ES-I3 (cell line): Measurements from ENCODE around the gene MYO1E.
"Not testable (repeated sequence)": the region's sequence is repeated elsewhere in the genome, so short reads cannot be mapped to it uniquely, and the experiment has no call there.

Experiments used
- H3K36me3 ChIP-seq: 2 replicates; pipeline ENCODE4 v1.6.1; 2013; ENCODE audit warnings: mild to moderate bottlenecking, low read length, control low read depth, moderate library complexity; ENCODE audit not compliant: insufficient read depth
- H3K4me1 ChIP-seq: 2 replicates; pipeline ENCODE4 v1.6.1; 2013; ENCODE audit warnings: mild to moderate bottlenecking, control low read depth, low read length; ENCODE audit not compliant: insufficient read depth
- H3K9ac ChIP-seq: 2 replicates; pipeline ENCODE4 v1.6.1; 2013; ENCODE audit warnings: low read depth, mild to moderate bottlenecking, low read length, moderate library complexity
- H3K9me3 ChIP-seq: 2 replicates; pipeline ENCODE4 v1.6.1; 2013; ENCODE audit warnings: mild to moderate bottlenecking, low read length, moderate library complexity; ENCODE audit not compliant: control insufficient read depth, insufficient read depth

The MYO1E gene

GRCh38 chr15:59399465-59400102 is 26.9 kb upstream of the MYO1E start:
- H3K4me1 ChIP-seq, result peaks cover 9% of the 10 kb centered on the region
- no peaks in the 10 kb centered on the region for H3K36me3 ChIP-seq
- H3K9me3 ChIP-seq, result no peaks in the 10 kb centered on the region
- no peak overlapping the region for H3K9ac ChIP-seq

GRCh38 chr15:59398220-59398619 is 25.5 kb upstream of the MYO1E start:
- peaks cover 9% of the 10 kb centered on the region for H3K4me1 ChIP-seq
- no peak overlapping the region for H3K9ac ChIP-seq
- H3K36me3 ChIP-seq, result no peaks in the 10 kb centered on the region
- no peaks in the 10 kb centered on the region for H3K9me3 ChIP-seq

GRCh38 chr15:59396679-59397078 is 24.0 kb upstream of the MYO1E start:
- Histone ChIP-seq H3K36me3 (no peaks in the 10 kb centered on the region), H3K4me1 (peaks cover 9% of the 10 kb centered on the region), H3K9me3 (no peaks in the 10 kb centered on the region), H3K9ac (no peak overlapping the region)

- H3K4me1 ChIP-seq, result peaks cover 9% of the 10 kb centered on the region
- no peaks in the 10 kb centered on the region for H3K36me3 ChIP-seq
- no peak overlapping the region for H3K9ac ChIP-seq
- H3K9me3 ChIP-seq, result no peaks in the 10 kb centered on the region
These were observed 23.5 kb upstream of the MYO1E start for GRCh38 chr15:59396211-59396610.

GRCh38 chr15:59394166-59394661 is 21.5 kb upstream of the MYO1E start:
- Histone ChIP-seq H3K4me1 (no peaks in the 10 kb centered on the region), H3K9ac (no peak overlapping the region), H3K36me3 (no peaks in the 10 kb centered on the region), H3K9me3 (no peaks in the 10 kb centered on the region)

- H3K9ac ChIP-seq, result no peak overlapping the region
- no peaks in the 10 kb centered on the region for H3K36me3 ChIP-seq
- H3K4me1 ChIP-seq, result no peaks in the 10 kb centered on the region
- H3K9me3 ChIP-seq, result no peaks in the 10 kb centered on the region
These were observed 19.6 kb upstream of the MYO1E start for GRCh38 chr15:59392299-59392698.

GRCh38 chr15:59388670-59389069 is 16.0 kb upstream of the MYO1E start:
- H3K36me3 ChIP-seq, result no peaks in the 10 kb centered on the region
- no peak overlapping the region for H3K9ac ChIP-seq
- H3K4me1 ChIP-seq, result no peaks in the 10 kb centered on the region
- H3K9me3 ChIP-seq, result no peaks in the 10 kb centered on the region

GRCh38 chr15:59387196-59387878 is 14.7 kb upstream of the MYO1E start:
- H3K4me1 ChIP-seq, H3K9me3 ChIP-seq, H3K9ac ChIP-seq, H3K36me3 ChIP-seq: not testable (repeated sequence)

GRCh38 chr15:59385171-59385570 is 12.5 kb upstream of the MYO1E start:
- Histone ChIP-seq H3K9me3 (no peaks in the 10 kb centered on the region), H3K4me1 (peaks cover 5% of the 10 kb centered on the region), H3K36me3 (no peaks in the 10 kb centered on the region)

GRCh38 chr15:59384507-59384906 is 11.8 kb upstream of the MYO1E start:
- peaks cover 5% of the 10 kb centered on the region for H3K4me1 ChIP-seq
- no peaks in the 10 kb centered on the region for H3K9me3 ChIP-seq
- H3K9ac ChIP-seq, result no peak overlapping the region
- H3K36me3 ChIP-seq, result no peaks in the 10 kb centered on the region

More at GRCh38 chr15:59385171-59385570, 12.5 kb upstream of the MYO1E start:
- H3K9ac ChIP-seq, result no peak overlapping the region

GRCh38 chr15:59380902-59381610 is 8.4 kb upstream of the MYO1E start:
- H3K9me3 ChIP-seq, result no peaks in the 10 kb centered on the region

GRCh38 chr15:59379531-59379930 is 6.9 kb upstream of the MYO1E start:
- H3K4me1 ChIP-seq, result peaks cover 5% of the 10 kb centered on the region
- no peak overlapping the region for H3K9ac ChIP-seq
- no peaks in the 10 kb centered on the region for H3K36me3 ChIP-seq
- H3K9me3 ChIP-seq, result no peaks in the 10 kb centered on the region

More at GRCh38 chr15:59380902-59381610, 8.4 kb upstream of the MYO1E start:
- H3K36me3 ChIP-seq, result no peaks in the 10 kb centered on the region
- no peak overlapping the region for H3K9ac ChIP-seq
- H3K4me1 ChIP-seq, result peaks cover 5% of the 10 kb centered on the region

- Histone ChIP-seq H3K4me1 (peaks cover 5% of the 10 kb centered on the region), H3K9ac (no peak overlapping the region), H3K9me3 (no peaks in the 10 kb centered on the region), H3K36me3 (no peaks in the 10 kb centered on the region)
These were observed 6.2 kb upstream of the MYO1E start for GRCh38 chr15:59378855-59379254.

GRCh38 chr15:59377924-59378323 is 5.3 kb upstream of the MYO1E start:
- no peaks in the 10 kb centered on the region for H3K36me3 ChIP-seq
- H3K9ac ChIP-seq, result no peak overlapping the region
- peaks cover 5% of the 10 kb centered on the region for H3K4me1 ChIP-seq
- H3K9me3 ChIP-seq, result no peaks in the 10 kb centered on the region

GRCh38 chr15:59376733-59377132 is 4.1 kb upstream of the MYO1E start:
- H3K4me1 ChIP-seq, result peaks cover 5% of the 10 kb centered on the region

More at GRCh38 chr15:59376733-59377132, 4.1 kb upstream of the MYO1E start:
- no peak overlapping the region for H3K9ac ChIP-seq
- H3K36me3 ChIP-seq, result no peaks in the 10 kb centered on the region
- H3K9me3 ChIP-seq, result no peaks in the 10 kb centered on the region
